CD14-positive monocyte (primary cell): ENCODE measurements around the gene ALAS2. TPM values are rescaled to one million over a fixed set of nuclear protein-coding genes. Genes with fewer than 3 reads are reported as not detected.

Experiments
- DNase-seq, 3 donors: peaks; one replicate each; pipeline ENCODE4 v3.0.0-alpha.2; 2011 to 2022
- H2AFZ ChIP-seq: 2 replicates; pipeline ENCODE4 v1.6.0; 2012; ENCODE audit warnings: mild to moderate bottlenecking, low read depth, low read length, inconsistent platforms; ENCODE audit not compliant: insufficient read depth, poor library complexity, severe bottlenecking
- H3K27ac ChIP-seq, 2 donors: 1 replicate in 1 of 2; 2 replicates in 1 of 2; pipeline ENCODE4 v1.5.1; 2012 to 2013; ENCODE audit warnings: low read length in 2 of 2, control low read depth in 1 of 2, inconsistent platforms in 1 of 2, low read depth in 1 of 2, mild to moderate bottlenecking in 1 of 2
- H3K27me3 ChIP-seq, 2 donors: one replicate each; pipeline versions ENCODE4 v1.6.0 to v1.6.1; 2011 to 2013; ENCODE audit warnings: low read length in 2 of 2; ENCODE audit not compliant: control insufficient read depth in 2 of 2, insufficient read depth in 2 of 2
- H3K36me3 ChIP-seq, 2 donors: replicated peaks in 1 of 2; 1 replicate in 1 of 2; 2 replicates in 1 of 2; pipeline versions ENCODE4 v1.5.1 to v1.6.1; 2012 to 2013; ENCODE audit warnings: low read length in 2 of 2, control low read depth in 1 of 2, inconsistent platforms in 1 of 2, mild to moderate bottlenecking in 1 of 2; ENCODE audit not compliant: insufficient read depth in 2 of 2, control insufficient read depth in 1 of 2
- H3K4me1 ChIP-seq, 2 donors: 1 replicate in 1 of 2; 2 replicates in 1 of 2; pipeline versions ENCODE4 v1.5.1 to v1.6.1; 2012 to 2013; ENCODE audit warnings: low read length in 2 of 2, control low read depth in 1 of 2, inconsistent platforms in 1 of 2, mild to moderate bottlenecking in 1 of 2, moderate library complexity in 1 of 2; ENCODE audit not compliant: insufficient read depth in 2 of 2, control insufficient read depth in 1 of 2
- H3K4me2 ChIP-seq: replicated peaks from 2 replicates; pipeline ENCODE3; 2012; ENCODE audit warnings: low read length, moderate library complexity, mild to moderate bottlenecking; ENCODE audit not compliant: poor library complexity, severe bottlenecking; ENCODE audit errors: extremely low read depth
- H3K4me3 ChIP-seq, 3 experiments: fragments of 200-600 bp in 1 of 3; sonication (generic) in 1 of 3; replicated peaks in 1 of 3; 1 replicate in 2 of 3; 2 replicates in 1 of 3; pipeline ENCODE4 v1.5.1; 2011 to 2013; ENCODE audit warnings: low read length in 3 of 3, mild to moderate bottlenecking in 3 of 3, control low read depth in 2 of 3, low read depth in 2 of 3, inconsistent platforms in 1 of 3, moderate library complexity in 1 of 3
- H3K79me2 ChIP-seq: 2 replicates; pipeline ENCODE4 v1.6.0; 2012; ENCODE audit warnings: mild to moderate bottlenecking, control low read depth, inconsistent platforms, low read length, moderate library complexity; ENCODE audit not compliant: insufficient read depth
- H3K9ac ChIP-seq: 2 replicates; pipeline ENCODE4 v1.6.0; 2017; ENCODE audit warnings: low read length, mild to moderate bottlenecking; ENCODE audit not compliant: insufficient read depth, poor library complexity, severe bottlenecking
- H3K9me3 ChIP-seq, 2 donors: replicated peaks in 1 of 2; 1 replicate in 1 of 2; 2 replicates in 1 of 2; pipeline versions ENCODE4 v1.5.1 to v1.6.1; 2012 to 2013; ENCODE audit warnings: low read length in 2 of 2, control low read depth in 1 of 2; ENCODE audit not compliant: control insufficient read depth in 1 of 2, insufficient read depth in 1 of 2
- H4K20me1 ChIP-seq: 2 replicates; pipeline ENCODE4 v1.6.0; 2012; ENCODE audit warnings: mild to moderate bottlenecking, low read length, control low read depth, moderate library complexity; ENCODE audit not compliant: insufficient read depth
- H3K27ac Mint-ChIP-seq, 7 donors: one replicate each; pipeline ENCODE4 v1.8.0; 2020; ENCODE audit warnings: mild to moderate bottlenecking in 7 of 7, mixed read lengths in 7 of 7, moderate library complexity in 6 of 7, inconsistent platforms in 2 of 7
- H3K27me3 Mint-ChIP-seq, 3 donors: one replicate each; pipeline ENCODE4 v1.8.0; 2021 to 2022; ENCODE audit warnings: low read depth in 3 of 3, mild to moderate bottlenecking in 3 of 3, mixed read lengths in 3 of 3, moderate library complexity in 3 of 3, inconsistent platforms in 1 of 3
- H3K36me3 Mint-ChIP-seq, 2 donors: one replicate each; pipeline ENCODE4 v1.8.0; 2020; ENCODE audit warnings: mixed read lengths in 2 of 2, inconsistent platforms in 1 of 2, mild to moderate bottlenecking in 1 of 2
- H3K4me1 Mint-ChIP-seq: one replicate; pipeline ENCODE4 v1.8.0; 2020; ENCODE audit warnings: mild to moderate bottlenecking, mixed read lengths
- H3K4me3 Mint-ChIP-seq, 2 donors: one replicate each; pipeline ENCODE4 v1.8.0; 2020; ENCODE audit warnings: mild to moderate bottlenecking in 2 of 2, mixed read lengths in 2 of 2, moderate library complexity in 1 of 2
- H3K9me3 Mint-ChIP-seq, 7 donors: one replicate each; pipeline ENCODE4 v1.8.0; 2020 to 2022; ENCODE audit warnings: mixed read lengths in 7 of 7, mild to moderate bottlenecking in 6 of 7, moderate library complexity in 6 of 7, inconsistent platforms in 2 of 7
- WGBS: methylation state at CpG from one replicate; pipeline ENCODE4 v1.1.5; 2013; ENCODE audit warnings: missing lambda C conversion rate; ENCODE audit not compliant: insufficient coverage; 5-methylcytosine and 5-hydroxymethylcytosine counted together
- intact Hi-C, 2 donors: fragments of 100-400 bp; cut with micrococcal nuclease; formaldehyde crosslinking; loops; one replicate each; pipeline versions ENCODE4 v1.15.0 to v1.15.1; 2023
- polyA plus RNA-seq, 3 donors: library from polyadenylated mRNA; depleted of rRNA in 1 of 3; unstranded in 2 of 3; stranded (reverse) in 1 of 3; fragments of 300-500 nt in 2 of 3; fragments of >200 nt in 1 of 3; fragmentation: Illumina TruSeq in 2 of 3; gene quantifications; 1 replicate in 2 of 3; 2 replicates in 1 of 3; pipeline ENCODE4 v1.2.3, GENCODE V29; 2012 to 2021
- TF ChIP-seq, protein P1 (sequence below): fragments of 200-600 bp; IDR thresholded peaks from one replicate; pipeline ENCODE4 v1.8.0; 2022; ENCODE audit warnings: antibody characterized with exemption, mild to moderate bottlenecking

Gene ALAS2
- polyA plus RNA-seq, 3 donors = 1.1 TPM; not detected in 2

DNA sequence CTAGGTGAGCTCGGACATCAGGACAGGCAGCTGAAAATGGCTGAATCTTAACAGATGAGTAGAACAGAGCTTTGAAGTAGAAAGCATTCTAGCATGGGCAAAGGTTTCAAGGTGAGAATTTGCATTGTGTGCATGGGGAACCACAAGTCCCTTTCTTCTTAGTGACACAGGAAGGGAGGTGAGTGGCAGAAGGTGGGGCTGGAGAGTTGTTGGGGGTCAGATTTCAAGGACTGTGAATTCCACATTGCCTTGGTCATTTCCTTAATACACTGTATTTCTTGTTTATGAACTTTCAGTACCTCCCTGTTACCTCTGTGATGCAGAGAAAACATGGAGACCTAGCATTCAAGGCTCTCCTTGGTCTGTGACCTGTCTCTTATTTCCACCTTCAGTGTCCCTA lies 26.5 kb downstream of the ALAS2 start:
- H3K4me2 ChIP-seq = no peak overlapping the region
- Mint-ChIP-seq H3K4me3 (no peak overlapping the region), H3K36me3 (peaks cover 43 to 45% of the 10 kb centered on the region in 2 donors)

DNA sequence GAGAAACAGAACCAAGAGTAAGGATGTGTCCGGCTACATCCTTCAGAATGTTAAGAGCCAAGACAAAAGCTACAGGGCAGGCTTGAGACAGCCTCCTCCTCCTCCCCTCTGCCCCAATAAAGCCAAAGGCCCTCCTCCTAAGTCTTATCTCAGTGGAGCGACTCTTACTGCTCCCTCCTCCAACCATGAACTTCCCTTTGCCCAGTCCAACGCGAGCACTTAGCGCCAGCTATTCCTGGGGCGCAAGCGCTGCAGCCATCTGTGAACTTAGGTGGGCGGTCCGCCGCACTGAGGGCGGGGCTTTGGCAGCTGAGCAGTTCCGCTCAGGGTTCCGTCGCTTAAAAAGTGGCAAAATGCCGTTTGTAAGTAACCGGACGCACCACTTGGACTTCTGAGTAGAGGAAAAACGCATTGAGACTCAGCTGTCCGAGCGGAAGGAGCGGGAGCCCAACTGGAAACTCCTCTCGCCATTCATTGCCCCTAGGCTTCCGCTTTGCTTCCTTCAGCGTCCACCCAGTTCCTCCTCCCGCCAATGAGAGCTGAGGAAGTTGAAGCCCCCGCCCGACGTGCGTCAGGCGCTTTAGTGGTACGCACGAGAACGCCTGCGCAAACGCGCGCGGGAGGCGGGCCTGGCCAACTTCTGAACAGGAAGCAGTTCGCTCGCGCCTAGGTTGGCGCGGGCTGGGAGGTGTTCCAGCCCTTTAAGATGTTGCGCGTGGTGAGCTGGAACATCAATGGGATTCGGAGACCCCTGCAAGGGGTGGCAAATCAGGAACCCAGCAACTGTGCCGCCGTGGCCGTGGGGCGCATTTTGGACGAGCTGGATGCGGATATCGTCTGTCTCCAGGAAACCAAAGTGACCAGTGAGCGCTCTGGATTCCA lies 30.8 kb downstream of the ALAS2 start, which contains the start of gene APEX2:
APEX2 (plus strand) TSS at position 647 of the 882 bp plus-strand sequence; CDS start at position 707, 60 bp downstream.
- Histone ChIP-seq H3K79me2 (peaks cover 13% of the 10 kb centered on the region), H3K36me3 (peaks cover 26 to 31% of the 10 kb centered on the region in 2 donors), H3K27ac (peak within 1 kb of the TSS; percentile 89 to 96), H2AFZ (peak within 1 kb of the TSS; percentile 76), H3K9me3 (no peaks in the 10 kb centered on the region), H3K27me3 (peaks cover 0 to 2% of the 10 kb centered on the region in 2 donors), H3K4me1 (peaks cover 14 to 17% of the 10 kb centered on the region in 2 donors), H3K4me3 (peak within 1 kb of the TSS; percentile 72 to 84 (median 80)), H3K9ac (peak within 1 kb of the TSS; percentile 67), H3K4me2 (peak within 1 kb of the TSS; percentile 74), H4K20me1 (no peaks in the 10 kb centered on the region)
- peak within 1 kb of the TSS; percentile 84 to 95 for H3K4me3 Mint-ChIP-seq
- H3K9me3 Mint-ChIP-seq = peaks cover 0 to 8% (median 2%) of the 10 kb centered on the region in 7 donors
- peaks cover 23 to 25% of the 10 kb centered on the region in 2 donors for H3K36me3 Mint-ChIP-seq
- H3K27me3 Mint-ChIP-seq = peaks cover 0 to 7% (median 5%) of the 10 kb centered on the region in 3 donors
- H3K4me1 Mint-ChIP-seq = peaks cover 18% of the 10 kb centered on the region
- WGBS = 0% methylated on average over 33 of the region's 55 CpGs
- intact Hi-C loops = loop anchor here (10.0 kb wide), 4 partner anchors 165 to 355 kb away; partner anchors contain the start of gene MAGED2 (in 1 of the 2)
- peak within 1 kb of the TSS; percentile 90 to 98 (median 95) for H3K27ac Mint-ChIP-seq
- TF ChIP-seq, protein P1, sequence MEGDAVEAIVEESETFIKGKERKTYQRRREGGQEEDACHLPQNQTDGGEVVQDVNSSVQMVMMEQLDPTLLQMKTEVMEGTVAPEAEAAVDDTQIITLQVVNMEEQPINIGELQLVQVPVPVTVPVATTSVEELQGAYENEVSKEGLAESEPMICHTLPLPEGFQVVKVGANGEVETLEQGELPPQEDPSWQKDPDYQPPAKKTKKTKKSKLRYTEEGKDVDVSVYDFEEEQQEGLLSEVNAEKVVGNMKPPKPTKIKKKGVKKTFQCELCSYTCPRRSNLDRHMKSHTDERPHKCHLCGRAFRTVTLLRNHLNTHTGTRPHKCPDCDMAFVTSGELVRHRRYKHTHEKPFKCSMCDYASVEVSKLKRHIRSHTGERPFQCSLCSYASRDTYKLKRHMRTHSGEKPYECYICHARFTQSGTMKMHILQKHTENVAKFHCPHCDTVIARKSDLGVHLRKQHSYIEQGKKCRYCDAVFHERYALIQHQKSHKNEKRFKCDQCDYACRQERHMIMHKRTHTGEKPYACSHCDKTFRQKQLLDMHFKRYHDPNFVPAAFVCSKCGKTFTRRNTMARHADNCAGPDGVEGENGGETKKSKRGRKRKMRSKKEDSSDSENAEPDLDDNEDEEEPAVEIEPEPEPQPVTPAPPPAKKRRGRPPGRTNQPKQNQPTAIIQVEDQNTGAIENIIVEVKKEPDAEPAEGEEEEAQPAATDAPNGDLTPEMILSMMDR = no peak
- peak; percentile 89 to 91 (median 90) for DNase-seq

More for the DNA sequence above, 26.5 kb downstream of the ALAS2 start:
- Histone ChIP-seq H3K27ac (no peak overlapping the region), H2AFZ (no peak overlapping the region), H3K4me3 (no peak overlapping the region), H3K4me1 (peaks cover 22 to 28% of the 10 kb centered on the region in 2 donors), H3K36me3 (peaks cover 46 to 52% of the 10 kb centered on the region in 2 donors), H3K9ac (no peak overlapping the region), H3K79me2 (peaks cover 13% of the 10 kb centered on the region), H4K20me1 (no peaks in the 10 kb centered on the region), H3K27me3 (no peaks in the 10 kb centered on the region), H3K9me3 (no peaks in the 10 kb centered on the region)
- Mint-ChIP-seq H3K27ac (no peak overlapping the region), H3K9me3 (peaks cover 0 to 8% (median 4%) of the 10 kb centered on the region in 7 donors), H3K27me3 (peaks cover 0 to 7% (median 5%) of the 10 kb centered on the region in 3 donors), H3K4me1 (peaks cover 25% of the 10 kb centered on the region)
- intact Hi-C loops = loop anchor here (10.0 kb wide), 3 partner anchors 161 to 359 kb away; partner anchors contain the start of gene MAGED2 (in 1 of the 2)
- TF ChIP-seq, protein P1 = no peak
- no peak for DNase-seq
- no CpG with 5 or more reads among the region's 1 CpG for WGBS
